CD4-positive, alpha-beta T cell (primary cell): ENCODE results near the gene TEAD3. TPM values are rescaled to one million over a fixed set of nuclear protein-coding genes. Genes with fewer than 3 reads are reported as not detected.

ENCODE experiments used
- ATAC-seq: fragments of 200-7000 bp; cut with Tn5 transposase; one replicate; pipeline ENCODE4 v1.10.0; 2022; ENCODE audit warnings: mild to moderate bottlenecking; ENCODE audit not compliant: poor library complexity
- CTCF ChIA-PET: fragments of 350-600 bp; sonication (Branson Sonifier 250); formaldehyde crosslinking; loops from one replicate; lab custom pipeline; 2021; ENCODE audit warnings: antibody characterized with exemption, inconsistent platforms; lab: Charles Lee
- POLR2A ChIA-PET: fragments of 350-600 bp; sonication (Branson Sonifier 250); formaldehyde crosslinking; loops from one replicate; lab custom pipeline; 2021; ENCODE audit warnings: antibody characterized with exemption, inconsistent platforms; lab: Charles Lee
- DNase-seq, 14 experiments: peaks; one replicate each; pipeline ENCODE4 v3.0.0-alpha.2; 2013 to 2020; ENCODE audit warnings: mixed read lengths in 2 of 14
- H3K27ac ChIP-seq, 2 donors: one replicate each; pipeline versions ENCODE4 v1.5.1 to v1.7.0; 2013; ENCODE audit warnings: low read length in 2 of 2, low read depth in 1 of 2, mild to moderate bottlenecking in 1 of 2
- H3K27me3 ChIP-seq, 2 experiments: 1 replicate in 1 of 2; 2 replicates in 1 of 2; pipeline versions ENCODE4 v1.6.1 to v1.7.0; 2013; ENCODE audit warnings: low read length in 2 of 2, control low read depth in 1 of 2, mild to moderate bottlenecking in 1 of 2, moderate library complexity in 1 of 2; ENCODE audit not compliant: insufficient read depth in 2 of 2, control insufficient read depth in 1 of 2
- H3K36me3 ChIP-seq: one replicate; pipeline ENCODE4 v1.6.1; 2013; ENCODE audit warnings: low read length, control low read depth; ENCODE audit not compliant: insufficient read depth
- H3K4me1 ChIP-seq: one replicate; pipeline ENCODE4 v1.6.1; 2013; ENCODE audit warnings: low read length, control low read depth; ENCODE audit not compliant: insufficient read depth
- H3K4me3 ChIP-seq: one replicate; pipeline ENCODE4 v1.5.1; 2013; ENCODE audit warnings: mild to moderate bottlenecking, low read length, moderate library complexity
- H3K9me3 ChIP-seq, 2 experiments: 1 replicate in 1 of 2; 2 replicates in 1 of 2; pipeline versions ENCODE4 v1.6.1 to v1.7.0; 2013; ENCODE audit warnings: low read length in 2 of 2, mild to moderate bottlenecking in 2 of 2, control low read depth in 1 of 2, moderate library complexity in 1 of 2; ENCODE audit not compliant: control insufficient read depth in 1 of 2, insufficient read depth in 1 of 2
- H3K27ac Mint-ChIP-seq: one replicate; pipeline ENCODE4 v1.8.0; 2020; ENCODE audit warnings: mixed read lengths
- H3K27me3 Mint-ChIP-seq: one replicate; pipeline ENCODE4 v1.8.0; 2021; ENCODE audit warnings: mixed read lengths
- H3K36me3 Mint-ChIP-seq: one replicate; pipeline ENCODE4 v1.8.0; 2021; ENCODE audit warnings: low read depth, mixed read lengths
- H3K4me1 Mint-ChIP-seq: one replicate; pipeline ENCODE4 v1.8.0; 2021; ENCODE audit warnings: low read depth, mixed read lengths
- H3K4me3 Mint-ChIP-seq: one replicate; pipeline ENCODE4 v1.8.0; 2020; ENCODE audit warnings: mild to moderate bottlenecking, mixed read lengths
- H3K9me3 Mint-ChIP-seq: one replicate; pipeline ENCODE4 v1.8.0; 2020; ENCODE audit warnings: mixed read lengths
- CTCF ChIP-seq: fragments of 200-600 bp; IDR thresholded peaks from one replicate; pipeline ENCODE4 v1.8.0; 2022; ENCODE audit warnings: antibody characterized with exemption, mild to moderate bottlenecking
- intact Hi-C, 2 experiments: fragments of 100-400 bp; cut with DNase I in 1 of 2; cut with micrococcal nuclease in 1 of 2; formaldehyde crosslinking; loops; one replicate each; pipeline versions ENCODE4 v1.15.1 to v1.9.0; 2023 to 2025; cut with DNase I, micrococcal nuclease
- total RNA-seq, 174 experiments: library from RNA in 2 of 174; stranded (reverse) in 2 of 174; gene quantifications; one replicate each; pipeline ENCODE4 v1.2.3 and lab custom pipeline; 2021 to 2026

Gene TEAD3
- total RNA-seq, 2 experiments from 2014 or later: 0.11 TPM; not detected in 1

DNA sequence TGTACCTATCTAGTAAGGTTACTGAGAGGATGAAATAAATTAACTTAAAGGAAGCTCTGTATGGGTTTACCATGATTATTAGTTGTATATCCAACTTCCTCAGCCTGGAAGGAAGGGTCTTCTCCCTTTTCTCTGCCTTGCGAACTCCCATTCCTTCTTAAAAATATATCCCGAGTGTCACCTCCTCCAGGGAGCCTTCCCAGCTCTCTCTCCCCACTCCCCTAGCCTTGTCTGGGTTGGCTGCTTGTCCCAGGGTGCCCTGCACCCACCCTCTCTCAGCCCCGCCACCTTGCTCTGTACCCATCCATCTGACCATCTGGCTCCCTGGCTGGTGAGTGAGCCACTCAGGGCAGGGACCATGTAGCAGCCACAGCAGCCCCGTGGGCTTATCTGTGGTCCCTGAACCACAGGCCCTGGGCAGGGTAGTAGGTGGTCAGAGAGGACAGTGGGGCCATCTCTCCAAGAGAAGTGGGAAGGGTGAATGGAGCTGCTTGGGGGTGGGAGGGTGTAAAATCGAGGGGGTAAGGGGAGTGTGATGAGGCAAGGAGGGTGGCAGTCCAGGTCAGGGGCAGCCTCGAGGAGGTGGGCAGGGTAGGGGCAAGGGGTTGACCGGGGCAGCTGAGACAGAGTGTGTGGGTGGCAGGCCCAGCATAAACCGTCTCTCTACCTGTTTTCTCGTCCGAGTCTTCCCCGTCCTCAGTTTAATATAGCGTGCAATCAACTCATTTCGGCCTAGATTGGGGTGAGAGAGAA lies 12.8 kb downstream of the TEAD3 start:
- intact Hi-C loops: no loop called here
- H3K27me3 Mint-ChIP-seq: no peaks in the 10 kb centered on the region
- Histone ChIP-seq H3K27ac (no peak overlapping the region), H3K36me3 (no peaks in the 10 kb centered on the region), H3K27me3 (no peaks in the 10 kb centered on the region), H3K4me3 (no peak overlapping the region), H3K4me1 (peaks cover 3% of the 10 kb centered on the region), H3K9me3 (no peaks in the 10 kb centered on the region)
- TF ChIP-seq CTCF: no peak
- no peak for DNase-seq
- no peak for ATAC-seq
- no peaks in the 10 kb centered on the region for H3K9me3 Mint-ChIP-seq
- H3K36me3 Mint-ChIP-seq: no peaks in the 10 kb centered on the region
- POLR2A ChIA-PET: no interaction called here
- CTCF ChIA-PET: no interaction called here
- no peak overlapping the region for H3K4me3 Mint-ChIP-seq
- H3K4me1 Mint-ChIP-seq: no peaks in the 10 kb centered on the region
- H3K27ac Mint-ChIP-seq: no peak overlapping the region

- Mint-ChIP-seq H3K27ac (no peak overlapping the region), H3K4me3 (no peak overlapping the region), H3K4me1 (no peaks in the 10 kb centered on the region), H3K9me3 (no peaks in the 10 kb centered on the region), H3K27me3 (no peaks in the 10 kb centered on the region), H3K36me3 (no peaks in the 10 kb centered on the region)
- H3K36me3 ChIP-seq: no peaks in the 10 kb centered on the region
- H3K4me1 ChIP-seq: peaks cover 3% of the 10 kb centered on the region
- no peak for TF ChIP-seq CTCF
- no peak overlapping the region for H3K27ac ChIP-seq
- H3K4me3 ChIP-seq: no peak overlapping the region
- no peaks in the 10 kb centered on the region for H3K27me3 ChIP-seq
- CTCF ChIA-PET: no interaction called here
- intact Hi-C loops: no loop called here
- ATAC-seq: no peak
- POLR2A ChIA-PET: no interaction called here
- DNase-seq: no peak
- H3K9me3 ChIP-seq: no peaks in the 10 kb centered on the region
Measured at GRCh38 chr6:35483490-35483889, 13.4 kb downstream of the TEAD3 start.

GRCh38 chr6:35483062-35483461 lies 13.8 kb downstream of the TEAD3 start:
- Mint-ChIP-seq H3K9me3 (no peaks in the 10 kb centered on the region), H3K36me3 (no peaks in the 10 kb centered on the region), H3K4me3 (no peak overlapping the region), H3K4me1 (no peaks in the 10 kb centered on the region), H3K27ac (no peak overlapping the region), H3K27me3 (no peaks in the 10 kb centered on the region)
- no peak overlapping the region for H3K4me3 ChIP-seq
- peaks cover 1% of the 10 kb centered on the region for H3K4me1 ChIP-seq
- POLR2A ChIA-PET: no interaction called here
- no peaks in the 10 kb centered on the region for H3K36me3 ChIP-seq
- H3K27me3 ChIP-seq: no peaks in the 10 kb centered on the region
- no peak for TF ChIP-seq CTCF
- no peaks in the 10 kb centered on the region for H3K9me3 ChIP-seq
- intact Hi-C loops: no loop called here
- DNase-seq: no peak
- H3K27ac ChIP-seq: no peak overlapping the region
- ATAC-seq: no peak
- CTCF ChIA-PET: no interaction called here
